ENCODE measurements around the gene KRT16. TPM values are rescaled to one million over a fixed set of nuclear protein-coding genes. Genes with fewer than 3 reads are reported as not detected.

KRT16 gene
- total and polyA plus RNA-seq, 2 of the 8 experiments (the other 6 are each of a cell fraction or from before 2014, with no cell fraction given), result not detected

DNA sequence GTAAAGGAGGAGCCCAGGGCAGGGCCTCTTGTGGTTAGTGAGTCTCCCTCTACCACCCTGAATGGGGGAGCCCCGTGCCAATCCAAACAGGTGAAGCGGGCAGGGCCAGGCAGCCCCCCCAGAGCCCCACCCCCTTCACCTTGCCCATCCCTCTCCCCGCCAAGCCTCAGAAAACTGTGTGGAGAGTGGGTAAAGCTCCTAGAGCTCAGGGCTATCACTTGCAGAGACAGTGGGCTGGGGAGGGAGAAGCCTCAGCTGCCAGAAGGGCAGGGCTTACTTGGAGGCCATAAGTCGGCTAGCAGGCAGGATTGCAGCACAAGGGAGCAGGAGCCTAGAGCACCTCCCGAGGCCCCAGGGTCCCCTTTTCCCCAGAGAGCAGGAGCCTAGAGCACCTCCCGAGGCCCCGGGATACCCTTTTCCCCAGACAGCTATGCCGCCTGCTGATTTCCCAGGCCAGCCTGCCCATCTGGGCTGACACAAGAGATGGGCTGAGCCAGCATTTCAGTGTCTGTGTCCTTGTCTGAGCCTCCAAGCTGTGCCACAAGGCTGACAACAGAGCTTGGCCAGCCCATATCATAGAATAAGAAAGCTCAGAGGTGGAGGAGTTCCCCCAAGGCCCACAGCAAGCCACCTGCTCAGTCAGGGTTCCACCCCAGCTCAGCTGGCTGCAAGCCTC is 19.1 kb downstream of the KRT16 start:
- POLR2A ChIA-PET (ENCODE audit: partially characterized antibody), result interaction anchor here (0.7 to 1.5 kb wide), 3 partner anchors 11 to 96 kb away, joined by 3 to 4 read pairs (median 3); no protein-coding TSS in a partner anchor
- H3K4ac ChIP-seq (replicated peaks; ENCODE audit: insufficient read length, low read depth, low read length), result no peak overlapping the region
- 79% methylated on average over 6 of the region's 8 CpGs; no CpG with 5 or more reads in 1 of the 2 experiments for WGBS, 2 experiments (ENCODE audit: extremely low coverage in 1 of 2, insufficient coverage in 1 of 2, insufficient read length in 1 of 2, insufficient replicate concordance in 2 of 2, low coverage in 1 of 2, low lambda C conversion rate in 2 of 2, missing lambda C conversion rate in 1 of 2)
- no peak for TF ChIP-seq CTBP2 (IDR thresholded peaks at IDR 0.05; ENCODE audit: borderline replicate concordance, insufficient read depth, insufficient read length, low read length)
- TF ChIP-seq NRF1 (IDR thresholded peaks at IDR 0.05; ENCODE audit: low read depth, low read length), result no peak
- TF ChIP-seq RFX5 (IDR thresholded peaks at IDR 0.05; ENCODE audit: borderline replicate concordance, low read depth, low read length), result no peak
- TF ChIP-seq SAP30 (IDR thresholded peaks at IDR 0.05; ENCODE audit: insufficient read depth, insufficient replicate concordance, low read length), result no peak
- TF ChIP-seq KDM1A (IDR thresholded peaks at IDR 0.05; ENCODE audit: borderline replicate concordance, low read length), result no peak
- TF ChIP-seq ZNF274 (IDR thresholded peaks at IDR 0.05; ENCODE audit: borderline replicate concordance, extremely low read depth, low read length), result no peak
- no peak for TF ChIP-seq CBX5 (IDR thresholded peaks at IDR 0.05; ENCODE audit: low read depth, low read length)
- TF ChIP-seq EGR1 (IDR thresholded peaks at IDR 0.05; ENCODE audit: borderline replicate concordance, low read depth, low read length), result no peak
- no peak for TF ChIP-seq CBX8 (IDR thresholded peaks at IDR 0.05; ENCODE audit: borderline replicate concordance, low read depth, low read length)
- TF ChIP-seq CHD1 (IDR thresholded peaks at IDR 0.05; ENCODE audit: low read depth, low read length), result no peak
- no peak for TF ChIP-seq SP1 (IDR thresholded peaks at IDR 0.05; ENCODE audit: low read depth, low read length)
- TF ChIP-seq RNF2 (IDR thresholded peaks at IDR 0.05; ENCODE audit: borderline replicate concordance, low read depth, low read length, missing control alignments, poor library complexity, severe bottlenecking), result no peak
- no peak for TF ChIP-seq SIX5 (IDR thresholded peaks at IDR 0.05; ENCODE audit: low read depth, low read length)

More for the DNA sequence above, 19.1 kb downstream of the KRT16 start:
- H3K56ac ChIP-seq (replicated peaks; ENCODE audit: insufficient read length, low read depth, low read length), result no peak overlapping the region
- no peaks in the 10 kb centered on the region for H3K9me3 ChIP-seq (ENCODE audit: insufficient read depth in 2 of 2, low read depth in 1 of 2, low read length in 1 of 2)
- H3K79me2 ChIP-seq (ENCODE audit: control insufficient read depth in 1 of 2, insufficient read depth in 2 of 2, low read length in 2 of 2), result no peaks in the 10 kb centered on the region
- no peak overlapping the region for H3K4me2 ChIP-seq (ENCODE audit: insufficient read depth in 1 of 2, low read depth in 2 of 2, low read length in 2 of 2)
- H3K79me1 ChIP-seq (ENCODE audit: low read depth, low read length), result no peaks in the 10 kb centered on the region
- H2AFZ ChIP-seq (ENCODE audit: low read length), result no peak overlapping the region
- no peak overlapping the region for H2BK120ac ChIP-seq (replicated peaks; ENCODE audit: low read depth, low read length)
- no peak overlapping the region for H2BK12ac ChIP-seq (ENCODE audit: low read depth, low read length)
- H2AK5ac ChIP-seq (ENCODE audit: low read depth, low read length), result no peak overlapping the region
- no peak overlapping the region for H4K91ac ChIP-seq (replicated peaks; ENCODE audit: insufficient read length, low read length)
- H3K27ac ChIP-seq (ENCODE audit: low read depth, low read length), result no peak overlapping the region
- H2BK20ac ChIP-seq (ENCODE audit: low read length), result no peak overlapping the region
- H3K4me3 ChIP-seq (ENCODE audit: extremely low read depth in 1 of 4, insufficient read depth in 2 of 4, low read depth in 3 of 4, low read length in 4 of 4), result no peak overlapping the region
- no peak overlapping the region for H3K14ac ChIP-seq (ENCODE audit: insufficient read length)
- no peak overlapping the region for H2BK5ac ChIP-seq (ENCODE audit: low read depth, low read length)
- peaks cover 0 to 2% of the 10 kb centered on the region in 2 experiments for H4K20me1 ChIP-seq (replicated peaks in 1 of 2; ENCODE audit: control insufficient read depth in 1 of 2, insufficient read depth in 2 of 2, low read length in 2 of 2)
- no peak overlapping the region for H3K23ac ChIP-seq (ENCODE audit: insufficient read length)
- no peaks in the 10 kb centered on the region for H3K27me3 ChIP-seq (replicated peaks in 1 of 4; ENCODE audit: control insufficient read depth in 3 of 4, extremely low read depth in 1 of 4, insufficient read depth in 3 of 4, low read length in 3 of 4)
- CTCF ChIA-PET (ENCODE audit: partially characterized antibody), result interaction anchor here (0.8 to 5.6 kb wide), 11 partner anchors 11 to 108 kb away, joined by 3 to 26 read pairs (median 6); no protein-coding TSS in a partner anchor
- H3K4me1 ChIP-seq (replicated peaks in 1 of 4; ENCODE audit: control insufficient read depth in 3 of 4, insufficient read depth in 4 of 4, low read length in 3 of 4), result no peaks in the 10 kb centered on the region; a peak in 1 of 7 replicates
- no peaks in the 10 kb centered on the region for H3K36me3 ChIP-seq (ENCODE audit: control insufficient read depth in 2 of 4, insufficient read depth in 4 of 4, low read length in 3 of 4)
- H4K8ac ChIP-seq (ENCODE audit: extremely low read depth, insufficient read depth, low read length), result no peak overlapping the region
- no peak overlapping the region for H3K18ac ChIP-seq (ENCODE audit: extremely low read depth, low read length)
- H3K23me2 ChIP-seq (ENCODE audit: low read depth, low read length), result peaks cover 9% of the 10 kb centered on the region; the same call in 1 of the 2 replicates
- H3K9ac ChIP-seq (replicated peaks in 1 of 4; ENCODE audit: extremely low read depth in 1 of 4, low read depth in 3 of 4, low read length in 3 of 4), result no peak overlapping the region
- no peak overlapping the region for H4K5ac ChIP-seq (ENCODE audit: insufficient read length, low read depth, low read length)
- no peak overlapping the region for H2BK15ac ChIP-seq (ENCODE audit: low read length)
- FAIRE-seq (no peak), DNase-seq (ENCODE audit: low read depth in 1 of 2, low spot score in 2 of 2) (no peak)

All from H1 (cell line).